WTC11 (cell line): ENCODE data around the gene CPEB3. TPM values are rescaled to one million over a fixed set of nuclear protein-coding genes. Genes with fewer than 3 reads are reported as not detected.

ENCODE experiments used
- ATAC-seq: fragments of 200-7000 bp; cut with Tn5 transposase; 2 replicates; pipeline ENCODE4 v1.10.0; 2021; ENCODE audit warnings: mild to moderate bottlenecking, moderate library complexity
- CTCF ChIA-PET: fragments of 300-600 bp; sonication (Branson Sonifier 250); formaldehyde crosslinking; loops from one replicate; lab custom pipeline; 2021; ENCODE audit warnings: antibody characterized with exemption; lab: Charles Lee
- POLR2A ChIA-PET: fragments of 350-600 bp; sonication (Branson Sonifier 250); formaldehyde crosslinking; loops from one replicate; lab custom pipeline; 2021; ENCODE audit warnings: antibody characterized with exemption; lab: Charles Lee
- DNase-seq: peaks from one replicate; pipeline ENCODE4 v3.0.0; 2021; ENCODE audit warnings: low spot score
- H3K27ac Mint-ChIP-seq: 2 replicates; pipeline ENCODE4 v1.8.0; 2021; ENCODE audit warnings: mixed read lengths
- H3K27me3 Mint-ChIP-seq: 2 replicates; pipeline ENCODE4 v1.8.0; 2021; ENCODE audit warnings: low read depth, mild to moderate bottlenecking, moderate library complexity, mixed read lengths
- H3K36me3 Mint-ChIP-seq: 2 replicates; pipeline ENCODE4 v1.8.0; 2021; ENCODE audit warnings: mixed read lengths
- H3K4me1 Mint-ChIP-seq: 2 replicates; pipeline ENCODE4 v1.8.0; 2022; ENCODE audit warnings: mixed read lengths
- H3K4me3 Mint-ChIP-seq: 2 replicates; pipeline ENCODE4 v1.8.0; 2021; ENCODE audit warnings: mild to moderate bottlenecking, moderate library complexity, mixed read lengths
- H3K9me3 Mint-ChIP-seq: 2 replicates; pipeline ENCODE4 v1.8.0; 2021; ENCODE audit warnings: mixed read lengths
- CREM ChIP-seq: sonication (generic); formaldehyde crosslinking; IDR thresholded peaks from 2 replicates; pipeline ENCODE4 v1.8.1; 2022; ENCODE audit warnings: mild to moderate bottlenecking, missing genetic modification reagents, moderate library complexity
- ETV6 ChIP-seq: sonication (generic); formaldehyde crosslinking; IDR thresholded peaks from 2 replicates; pipeline ENCODE4 v1.8.1; 2022; ENCODE audit warnings: mild to moderate bottlenecking, missing genetic modification reagents
- FOXP1 ChIP-seq: sonication (generic); formaldehyde crosslinking; IDR thresholded peaks from 2 replicates; pipeline ENCODE4 v1.8.0; 2022; ENCODE audit warnings: missing genetic modification reagents, mild to moderate bottlenecking, moderate library complexity, borderline replicate concordance
- IRF2 ChIP-seq: sonication (generic); formaldehyde crosslinking; IDR thresholded peaks from 2 replicates; pipeline ENCODE4 v1.8.0; 2022; ENCODE audit warnings: low read depth, missing genetic modification reagents, borderline replicate concordance
- JAZF1 ChIP-seq: fragments of 250-450 bp; sonication (Bioruptor Pico); IDR thresholded peaks from 2 replicates; pipeline ENCODE4 v1.9.0; 2021; ENCODE audit warnings: moderate library complexity, mild to moderate bottlenecking, inconsistent platforms
- KAT7 ChIP-seq: sonication (generic); formaldehyde crosslinking; IDR thresholded peaks from 2 replicates; pipeline ENCODE4 v1.8.1; 2023; ENCODE audit warnings: missing genetic modification reagents, mild to moderate bottlenecking, borderline replicate concordance
- MAX ChIP-seq: sonication (generic); formaldehyde crosslinking; IDR thresholded peaks from 2 replicates; pipeline ENCODE4 v1.8.0; 2022; ENCODE audit warnings: mild to moderate bottlenecking, missing genetic modification reagents
- MLX ChIP-seq: sonication (generic); formaldehyde crosslinking; IDR thresholded peaks from 2 replicates; pipeline ENCODE4 v1.8.1; 2023; ENCODE audit warnings: mild to moderate bottlenecking, missing genetic modification reagents, moderate library complexity
- MXD4 ChIP-seq: fragments of 250-450 bp; sonication (Bioruptor Pico); IDR thresholded peaks from 2 replicates; pipeline ENCODE4 v1.8.0; 2021; ENCODE audit warnings: mild to moderate bottlenecking, moderate library complexity, borderline replicate concordance
- MYBL2 ChIP-seq: sonication (generic); formaldehyde crosslinking; IDR thresholded peaks from 2 replicates; pipeline ENCODE4 v1.8.1; 2023; ENCODE audit warnings: mild to moderate bottlenecking, moderate library complexity, missing genetic modification reagents
- RELA ChIP-seq: sonication (generic); formaldehyde crosslinking; IDR thresholded peaks from 2 replicates; pipeline ENCODE4 v1.8.1; 2022; ENCODE audit warnings: missing genetic modification reagents, mild to moderate bottlenecking, borderline replicate concordance
- STAT6 ChIP-seq: sonication (generic); formaldehyde crosslinking; conservative IDR thresholded peaks from 2 replicates; pipeline ENCODE4 v1.8.1; 2023; ENCODE audit warnings: mild to moderate bottlenecking, low read depth, missing genetic modification reagents, moderate library complexity
- TEAD4 ChIP-seq: sonication (generic); formaldehyde crosslinking; IDR thresholded peaks from 2 replicates; pipeline ENCODE4 v1.8.0; 2022; ENCODE audit warnings: mild to moderate bottlenecking, missing genetic modification reagents
- USF1 ChIP-seq: sonication (generic); formaldehyde crosslinking; IDR thresholded peaks from 2 replicates; pipeline ENCODE4 v1.8.0; 2022; ENCODE audit warnings: mild to moderate bottlenecking, missing genetic modification reagents
- ZBTB21 ChIP-seq: sonication (generic); formaldehyde crosslinking; IDR thresholded peaks from 2 replicates; pipeline ENCODE4 v1.8.1; 2023; ENCODE audit warnings: mild to moderate bottlenecking, missing genetic modification reagents, borderline replicate concordance
- ZNF121 ChIP-seq: sonication (generic); formaldehyde crosslinking; IDR thresholded peaks from 2 replicates; pipeline ENCODE4 v1.8.0; 2023; ENCODE audit warnings: missing genetic modification reagents
- ZNF416 ChIP-seq: fragments of 250-450 bp; sonication (Bioruptor Pico); IDR thresholded peaks from 2 replicates; pipeline ENCODE4 v1.9.0; 2021; ENCODE audit warnings: mild to moderate bottlenecking, inconsistent platforms
- ZNF423 ChIP-seq: fragments of 250-450 bp; sonication (Bioruptor Pico); IDR thresholded peaks from 2 replicates; pipeline ENCODE4 v2.1.2; 2022; ENCODE audit warnings: mild to moderate bottlenecking, moderate library complexity
- ZNF512 ChIP-seq: sonication (generic); formaldehyde crosslinking; IDR thresholded peaks from 2 replicates; pipeline ENCODE4 v1.8.1; 2022; ENCODE audit warnings: missing genetic modification reagents, borderline replicate concordance
- ZNF671 ChIP-seq: fragments of 250-450 bp; sonication (Bioruptor Pico); IDR thresholded peaks from 2 replicates; pipeline ENCODE4 v1.8.0; 2021; ENCODE audit warnings: mild to moderate bottlenecking
- total RNA-seq: library from RNA; stranded (reverse); gene quantifications from 3 replicates; pipeline ENCODE4 v1.2.3, GENCODE V29; 2021
- TF ChIP-seq, protein P1 (sequence below): fragments of 250-450 bp; sonication (Bioruptor Pico); conservative IDR thresholded peaks from 2 replicates; pipeline ENCODE4 v1.9.0; 2021; ENCODE audit warnings: mild to moderate bottlenecking
- TF ChIP-seq, protein P2 (sequence below): fragments of 200-600 bp; IDR thresholded peaks from 2 replicates; pipeline ENCODE4 v1.8.0; 2022; ENCODE audit warnings: antibody characterized with exemption

Gene CPEB3
- total RNA-seq, 1 experiment from 2014 or later = 2.4 TPM

DNA sequence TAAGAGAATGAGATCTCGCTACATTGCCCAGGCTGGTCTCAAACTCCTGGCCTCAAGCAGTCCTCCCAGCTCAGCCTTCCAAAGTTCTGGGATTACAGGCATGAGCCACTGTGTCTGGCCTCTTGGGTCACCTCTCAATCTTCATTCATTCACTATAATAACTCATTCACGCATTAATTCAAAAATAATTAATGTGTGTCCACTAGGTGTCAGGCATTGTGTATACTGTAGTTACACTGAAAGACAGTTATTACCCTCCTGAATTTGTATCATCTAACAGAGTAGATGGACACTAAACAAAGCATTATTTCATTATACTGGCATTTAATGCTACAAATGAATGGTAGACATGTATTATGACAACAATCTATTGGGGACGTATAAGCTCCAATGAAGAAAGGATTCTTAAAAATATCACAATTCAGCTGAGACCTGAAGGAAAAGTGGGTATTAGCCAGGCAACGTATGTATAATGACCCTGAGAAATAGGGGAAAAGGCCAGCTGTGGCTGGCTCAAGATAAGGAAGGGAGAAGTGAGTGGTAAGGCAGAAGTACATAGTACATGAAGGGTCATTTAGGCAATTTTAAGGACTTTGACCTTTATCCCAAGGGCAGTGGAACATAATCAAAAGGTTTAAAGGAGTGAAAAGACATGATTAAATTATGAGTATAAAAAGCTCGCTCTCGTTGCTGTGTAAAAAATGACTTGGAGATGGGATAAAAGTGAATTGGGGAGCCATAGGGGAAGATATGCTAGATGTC is 216.6 kb downstream of the CPEB3 start:
- Mint-ChIP-seq H3K27me3 (no peaks in the 10 kb centered on the region), H3K4me1 (peaks cover 16% of the 10 kb centered on the region), H3K27ac (no peak overlapping the region), H3K9me3 (no peaks in the 10 kb centered on the region), H3K36me3 (no peaks in the 10 kb centered on the region), H3K4me3 (no peak overlapping the region)
- ChIA-PET POLR2A (no interaction called here), CTCF (no interaction called here)
- no peak for DNase-seq
- no peak for ATAC-seq
- no peak for TF ChIP-seq MLX (CRISPR knock-in tag)
- no peak for TF ChIP-seq JAZF1
- TF ChIP-seq RELA (CRISPR knock-in tag) = no peak
- no peak for TF ChIP-seq ZNF416 (CRISPR knock-in tag)
- no peak for TF ChIP-seq MAX (CRISPR knock-in tag)
- TF ChIP-seq ZNF512 (CRISPR knock-in tag) = no peak

DNA sequence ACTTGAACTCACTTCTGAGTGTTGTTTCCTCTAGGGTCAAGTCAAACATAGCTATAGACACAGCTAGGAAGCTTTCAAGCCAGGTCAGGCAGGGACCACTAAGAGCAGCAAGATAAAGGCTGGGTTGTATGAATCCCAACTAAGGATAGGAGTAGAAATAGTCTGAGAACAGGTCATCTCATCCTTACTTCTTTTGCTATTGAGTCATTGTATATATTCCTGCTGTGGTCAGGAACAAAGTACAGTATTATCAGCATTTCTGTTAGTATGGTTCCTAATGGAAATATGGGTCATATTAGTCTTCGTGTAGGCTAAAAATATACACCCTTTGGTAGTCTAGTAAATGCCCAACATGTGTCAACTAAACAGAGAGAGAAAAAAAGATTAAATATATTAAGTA is 222.0 kb downstream of the CPEB3 start:
- no peak for DNase-seq
- CTCF ChIA-PET = no interaction called here
- H3K27ac Mint-ChIP-seq = no peak overlapping the region
- H3K27me3 Mint-ChIP-seq = no peaks in the 10 kb centered on the region
- no peak for ATAC-seq
- TF ChIP-seq USF1 = no peak
- no peak for TF ChIP-seq ETV6 (CRISPR knock-in tag)
- no peak for TF ChIP-seq IRF2 (CRISPR knock-in tag)
- TF ChIP-seq RELA (CRISPR knock-in tag) = no peak
- no peak for TF ChIP-seq ZNF671 (CRISPR knock-in tag)
- no peak for TF ChIP-seq ZNF423 (CRISPR knock-in tag)
- TF ChIP-seq KAT7 = no peak
- TF ChIP-seq, protein P1, sequence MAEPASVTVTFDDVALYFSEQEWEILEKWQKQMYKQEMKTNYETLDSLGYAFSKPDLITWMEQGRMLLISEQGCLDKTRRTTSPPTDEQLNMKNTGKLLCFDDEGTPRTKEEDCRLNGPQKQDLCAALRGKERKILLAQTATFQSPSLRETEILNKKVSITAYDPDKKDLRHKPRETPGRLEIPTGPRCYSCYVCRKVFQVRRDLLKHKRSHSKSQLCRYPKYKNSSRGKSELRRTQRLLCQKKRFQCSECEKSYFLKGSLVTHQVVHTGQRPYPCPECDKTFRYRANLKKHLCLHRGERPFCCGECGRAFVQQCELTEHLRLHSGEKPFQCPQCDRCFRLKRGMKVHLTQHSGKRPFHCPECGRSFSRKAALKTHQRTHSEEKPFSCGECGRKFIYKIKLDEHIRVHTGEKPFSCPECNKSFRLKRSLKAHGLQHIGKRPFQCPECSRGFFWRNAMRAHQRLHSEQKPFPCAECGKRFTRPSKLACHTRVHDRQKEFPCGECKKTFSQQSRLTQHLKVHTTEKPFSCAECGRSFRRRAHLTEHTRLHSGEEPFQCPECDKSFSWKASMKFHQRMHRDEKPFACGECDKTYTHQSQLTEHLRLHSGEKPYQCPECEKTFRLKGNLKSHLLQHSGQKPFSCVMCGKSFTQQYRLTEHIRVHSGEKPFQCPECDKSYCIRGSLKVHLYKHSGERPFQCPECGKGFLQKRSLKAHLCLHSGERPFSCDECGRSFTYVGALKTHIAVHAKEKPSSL = no peak
- TF ChIP-seq TEAD4 (CRISPR knock-in tag) = no peak
- no peaks in the 10 kb centered on the region for H3K36me3 Mint-ChIP-seq
- H3K9me3 Mint-ChIP-seq = no peaks in the 10 kb centered on the region
- no peak overlapping the region for H3K4me3 Mint-ChIP-seq
- no peaks in the 10 kb centered on the region for H3K4me1 Mint-ChIP-seq
- POLR2A ChIA-PET = no interaction called here

- ChIA-PET CTCF (interaction anchor here (0.8 to 1.2 kb wide), 3 partner anchors 14 to 368 kb away, joined by 3 read pairs; no protein-coding TSS in a partner anchor), POLR2A (no interaction called here)
- no peaks in the 10 kb centered on the region for H3K36me3 Mint-ChIP-seq
- no peaks in the 10 kb centered on the region for H3K27me3 Mint-ChIP-seq
- no peak overlapping the region for H3K27ac Mint-ChIP-seq
- no peak overlapping the region for H3K4me3 Mint-ChIP-seq
- DNase-seq = no peak
- no peaks in the 10 kb centered on the region for H3K4me1 Mint-ChIP-seq
- no peaks in the 10 kb centered on the region for H3K9me3 Mint-ChIP-seq
- no peak for ATAC-seq
- TF ChIP-seq, protein P2, sequence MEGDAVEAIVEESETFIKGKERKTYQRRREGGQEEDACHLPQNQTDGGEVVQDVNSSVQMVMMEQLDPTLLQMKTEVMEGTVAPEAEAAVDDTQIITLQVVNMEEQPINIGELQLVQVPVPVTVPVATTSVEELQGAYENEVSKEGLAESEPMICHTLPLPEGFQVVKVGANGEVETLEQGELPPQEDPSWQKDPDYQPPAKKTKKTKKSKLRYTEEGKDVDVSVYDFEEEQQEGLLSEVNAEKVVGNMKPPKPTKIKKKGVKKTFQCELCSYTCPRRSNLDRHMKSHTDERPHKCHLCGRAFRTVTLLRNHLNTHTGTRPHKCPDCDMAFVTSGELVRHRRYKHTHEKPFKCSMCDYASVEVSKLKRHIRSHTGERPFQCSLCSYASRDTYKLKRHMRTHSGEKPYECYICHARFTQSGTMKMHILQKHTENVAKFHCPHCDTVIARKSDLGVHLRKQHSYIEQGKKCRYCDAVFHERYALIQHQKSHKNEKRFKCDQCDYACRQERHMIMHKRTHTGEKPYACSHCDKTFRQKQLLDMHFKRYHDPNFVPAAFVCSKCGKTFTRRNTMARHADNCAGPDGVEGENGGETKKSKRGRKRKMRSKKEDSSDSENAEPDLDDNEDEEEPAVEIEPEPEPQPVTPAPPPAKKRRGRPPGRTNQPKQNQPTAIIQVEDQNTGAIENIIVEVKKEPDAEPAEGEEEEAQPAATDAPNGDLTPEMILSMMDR = no peak
- no peak for TF ChIP-seq ZBTB21 (CRISPR knock-in tag)
- TF ChIP-seq MAX (CRISPR knock-in tag) = no peak
- TF ChIP-seq ETV6 (CRISPR knock-in tag) = no peak
- TF ChIP-seq ZNF121 = no peak
- no peak for TF ChIP-seq MXD4 (CRISPR knock-in tag)
- no peak for TF ChIP-seq ZNF416 (CRISPR knock-in tag)
- no peak for TF ChIP-seq FOXP1
- TF ChIP-seq STAT6 (CRISPR knock-in tag) = no peak
- no peak for TF ChIP-seq MYBL2 (CRISPR knock-in tag)
- TF ChIP-seq CREM (CRISPR knock-in tag) = no peak
These were observed 224.5 kb downstream of the CPEB3 start for GRCh38 chr10:92066386-92066785.
